MM.1S (cell line): ENCODE measurements around the gene ATG3.

Experiments used
- DNase-seq: peaks from one replicate; pipeline ENCODE4 v3.0.0-alpha.2; 2015
- H2AFZ ChIP-seq: fragments of 300-600 bp; sonication (generic); 2 replicates; pipeline ENCODE4 v1.6.0; 2016; ENCODE audit warnings: antibody characterized with exemption, low read length
- H3F3A ChIP-seq: fragments of 300-600 bp; sonication (generic); 2 replicates; pipeline ENCODE4 v1.6.1; 2016; ENCODE audit warnings: mild to moderate bottlenecking, antibody characterized with exemption, low read length, moderate library complexity, mixed read lengths; ENCODE audit not compliant: insufficient read depth
- H3K27ac ChIP-seq: fragments of 300-600 bp; sonication (generic); 2 replicates; pipeline ENCODE4 v1.5.1; 2016; ENCODE audit warnings: mild to moderate bottlenecking, low read length
- H3K27me3 ChIP-seq: fragments of 300-600 bp; sonication (generic); replicated peaks from 2 replicates; pipeline ENCODE4 v1.6.0; 2016; ENCODE audit warnings: low read length; ENCODE audit not compliant: insufficient read depth
- H3K36me3 ChIP-seq: fragments of 300-600 bp; sonication (generic); replicated peaks from 2 replicates; pipeline ENCODE4 v1.6.1; 2016; ENCODE audit warnings: mild to moderate bottlenecking, low read length, mixed read lengths; ENCODE audit not compliant: insufficient read depth
- H3K4me1 ChIP-seq: fragments of 300-600 bp; sonication (generic); 2 replicates; pipeline ENCODE4 v1.6.1; 2016; ENCODE audit warnings: low read length, mixed read lengths
- H3K4me2 ChIP-seq: fragments of 300-600 bp; sonication (generic); 2 replicates; pipeline ENCODE4 v1.6.0; 2016; ENCODE audit warnings: low read depth, low read length
- H3K4me3 ChIP-seq: fragments of 300-600 bp; sonication (generic); 2 replicates; pipeline ENCODE4 v1.5.1; 2016; ENCODE audit warnings: low read length, mixed read lengths
- H3K79me2 ChIP-seq: fragments of 300-600 bp; sonication (generic); 2 replicates; pipeline ENCODE4 v1.6.1; 2016; ENCODE audit warnings: mixed run types, low read length, mixed read lengths
- H3K9ac ChIP-seq: fragments of 300-600 bp; sonication (generic); 2 replicates; pipeline ENCODE4 v1.6.1; 2016; ENCODE audit warnings: low read length, mixed read lengths
- H3K9me2 ChIP-seq: fragments of 300-600 bp; sonication (generic); replicated peaks from 2 replicates; pipeline ENCODE4 v1.6.1; 2016; ENCODE audit warnings: mild to moderate bottlenecking, low read length, mixed read lengths; ENCODE audit not compliant: insufficient read depth
- H3K9me3 ChIP-seq: fragments of 300-600 bp; sonication (generic); replicated peaks from 2 replicates; pipeline ENCODE4 v1.6.1; 2016; ENCODE audit warnings: mild to moderate bottlenecking, low read length, mixed read lengths; ENCODE audit not compliant: insufficient read depth
- H4K20me1 ChIP-seq: fragments of 300-600 bp; sonication (generic); 2 replicates; pipeline ENCODE4 v1.6.1; 2016; ENCODE audit warnings: mild to moderate bottlenecking, low read length, moderate library complexity, mixed read lengths; ENCODE audit not compliant: insufficient read depth
- CTCF ChIP-seq: fragments of 300-600 bp; sonication (generic); IDR thresholded peaks from 2 replicates; pipeline ENCODE4 v1.5.1; 2016; ENCODE audit warnings: antibody characterized with exemption, low read length, mixed read lengths
- EZH2 ChIP-seq: fragments of 300-600 bp; sonication (generic); optimal IDR thresholded peaks from 2 replicates; pipeline ENCODE3; 2017; ENCODE audit warnings: low read depth, mild to moderate bottlenecking, antibody characterized with exemption, low read length, mixed read lengths
- EZH2phosphoT487 ChIP-seq: fragments of 300-600 bp; sonication (generic); IDR thresholded peaks from 2 replicates; pipeline ENCODE4 v1.6.1; 2018; ENCODE audit warnings: antibody characterized with exemption, low read length

ATG3 gene

GRCh38 chr3:112508860-112509259 is 52.9 kb downstream of the ATG3 start:
- no peaks in the 10 kb centered on the region for H3K79me2 ChIP-seq
- no peaks in the 10 kb centered on the region for H4K20me1 ChIP-seq
- H3K27me3 ChIP-seq: no peaks in the 10 kb centered on the region
- no peak overlapping the region for H3K4me2 ChIP-seq
- H3K4me1 ChIP-seq: peaks cover 5% of the 10 kb centered on the region
- no peak overlapping the region for H3K27ac ChIP-seq
- no peak overlapping the region for H2AFZ ChIP-seq
- peaks cover 5% of the 10 kb centered on the region; the same call in 1 of the 2 replicates for H3F3A ChIP-seq
- no peak overlapping the region for H3K4me3 ChIP-seq
- H3K9me3 ChIP-seq: no peaks in the 10 kb centered on the region
- no peaks in the 10 kb centered on the region for H3K36me3 ChIP-seq
- TF ChIP-seq EZH2phosphoT487: no peak
- TF ChIP-seq EZH2: no peak
- no peak for TF ChIP-seq CTCF
- H3K9me2 ChIP-seq: no peaks in the 10 kb centered on the region
- H3K9ac ChIP-seq: no peak overlapping the region
- DNase-seq: no peak

DNA sequence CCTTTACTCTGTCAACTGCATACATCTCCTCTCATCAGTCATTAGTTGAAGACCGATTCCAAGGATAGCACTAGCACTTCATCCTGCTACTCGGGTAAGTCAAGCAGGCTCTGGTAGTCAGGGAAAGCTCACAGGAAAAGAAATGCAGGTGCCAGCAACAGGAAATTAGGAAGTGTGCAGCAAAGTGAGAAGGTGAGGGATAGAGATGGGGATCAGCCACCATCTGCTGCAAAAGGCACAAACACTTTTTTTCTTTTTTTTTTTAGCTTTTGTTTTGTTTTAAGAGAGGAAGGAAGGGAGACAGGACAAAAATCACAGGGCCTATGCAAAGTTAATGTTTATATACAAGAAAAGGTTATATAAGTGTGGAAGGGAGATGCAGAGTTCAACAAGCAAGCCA is 53.5 kb downstream of the ATG3 start:
- Histone ChIP-seq H2AFZ (no peak overlapping the region), H3K4me3 (no peak overlapping the region), H4K20me1 (no peaks in the 10 kb centered on the region), H3K27ac (no peak overlapping the region), H3K9me3 (no peaks in the 10 kb centered on the region), H3K4me1 (no peaks in the 10 kb centered on the region), H3K4me2 (no peak overlapping the region), H3K27me3 (no peaks in the 10 kb centered on the region), H3F3A (no peaks in the 10 kb centered on the region), H3K9me2 (no peaks in the 10 kb centered on the region), H3K9ac (no peak overlapping the region), H3K36me3 (no peaks in the 10 kb centered on the region), H3K79me2 (no peaks in the 10 kb centered on the region)
- DNase-seq: no peak
- TF ChIP-seq EZH2: no peak
- no peak for TF ChIP-seq EZH2phosphoT487
- TF ChIP-seq CTCF: no peak

GRCh38 chr3:112505907-112506306 is 55.9 kb downstream of the ATG3 start:
- Histone ChIP-seq H3K79me2 (no peaks in the 10 kb centered on the region), H3K4me1 (no peaks in the 10 kb centered on the region), H3K9me3 (no peaks in the 10 kb centered on the region), H3K4me2 (no peak overlapping the region), H3K4me3 (no peak overlapping the region), H3K9ac (no peak overlapping the region), H3K27ac (no peak overlapping the region), H3K36me3 (no peaks in the 10 kb centered on the region), H3K9me2 (no peaks in the 10 kb centered on the region), H3F3A (no peaks in the 10 kb centered on the region), H3K27me3 (no peaks in the 10 kb centered on the region), H2AFZ (no peak overlapping the region), H4K20me1 (no peaks in the 10 kb centered on the region)
- no peak for DNase-seq
- no peak for TF ChIP-seq CTCF
- no peak for TF ChIP-seq EZH2
- TF ChIP-seq EZH2phosphoT487: no peak
